Stimulated activated naive B cell treated with anti-CD40 and anti-IgM and Interleukin-4, amounts not matched to agents 10 μg/mL and 1 μg/mL and 100 μg/mL, for 72 hours (primary cell): ENCODE measurements around the gene MOCOS.
A peak's percentile ranks its signal among the peaks of the same experiment; 100 is the strongest.

Experiments
- ATAC-seq, 2 donors: fragments of 150-1000 bp; cut with Tn5 transposase; replicated peaks; 2 replicates each; pipeline ENCODE4 v1.10.0; 2021; ENCODE audit warnings: moderate library complexity in 1 of 2
- DNase-seq: peaks from one replicate; pipeline ENCODE4 v3.0.0; 2021
- H3K27ac Mint-ChIP-seq: one replicate; pipeline ENCODE4 v1.8.0; 2022; ENCODE audit warnings: mild to moderate bottlenecking, mixed read lengths
- H3K27me3 Mint-ChIP-seq, 2 donors: one replicate each; pipeline ENCODE4 v1.8.0; 2022; ENCODE audit warnings: mixed read lengths in 2 of 2
- H3K36me3 Mint-ChIP-seq, 2 donors: one replicate each; pipeline ENCODE4 v1.8.0; 2022; ENCODE audit warnings: mixed read lengths in 2 of 2, mild to moderate bottlenecking in 1 of 2
- H3K4me1 Mint-ChIP-seq, 2 donors: one replicate each; pipeline ENCODE4 v1.8.0; 2022; ENCODE audit warnings: mixed read lengths in 2 of 2, mild to moderate bottlenecking in 1 of 2
- H3K4me3 Mint-ChIP-seq, 2 donors: one replicate each; pipeline ENCODE4 v1.8.0; 2022; ENCODE audit warnings: mild to moderate bottlenecking in 2 of 2, mixed read lengths in 2 of 2, moderate library complexity in 1 of 2
- H3K9me3 Mint-ChIP-seq, 2 donors: one replicate each; pipeline ENCODE4 v1.8.0; 2022; ENCODE audit warnings: mixed read lengths in 2 of 2, mild to moderate bottlenecking in 1 of 2

The MOCOS gene

DNA sequence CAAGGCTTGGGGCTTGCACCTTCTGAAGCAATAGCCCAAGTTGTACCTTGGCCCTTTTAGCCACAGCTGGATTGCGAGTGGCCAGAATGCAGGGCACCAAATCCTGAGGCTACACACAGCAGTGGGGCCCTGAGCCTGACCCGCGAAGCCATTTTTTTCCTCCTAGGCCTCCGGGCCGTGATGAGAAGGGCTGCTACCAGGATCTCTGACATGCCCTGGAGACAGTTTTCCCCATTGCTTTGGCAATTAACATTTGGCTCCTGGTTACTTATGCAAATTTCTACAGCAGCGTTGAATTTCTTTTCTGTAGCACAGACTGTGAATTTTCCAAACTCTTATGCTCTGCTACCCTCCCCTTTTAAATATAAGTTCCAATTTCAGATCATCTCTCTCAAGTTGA is 54.5 kb downstream of the MOCOS start:
- Mint-ChIP-seq H3K36me3 (peaks cover 0 to 7% of the 10 kb centered on the region in 2 donors), H3K27ac (no peak overlapping the region), H3K27me3 (peaks cover 33 to 45% of the 10 kb centered on the region in 2 donors), H3K4me3 (no peak overlapping the region), H3K4me1 (no peaks in the 10 kb centered on the region), H3K9me3 (peaks cover 17 to 19% of the 10 kb centered on the region in 2 donors)
- ATAC-seq (no peak), DNase-seq (no peak)

DNA sequence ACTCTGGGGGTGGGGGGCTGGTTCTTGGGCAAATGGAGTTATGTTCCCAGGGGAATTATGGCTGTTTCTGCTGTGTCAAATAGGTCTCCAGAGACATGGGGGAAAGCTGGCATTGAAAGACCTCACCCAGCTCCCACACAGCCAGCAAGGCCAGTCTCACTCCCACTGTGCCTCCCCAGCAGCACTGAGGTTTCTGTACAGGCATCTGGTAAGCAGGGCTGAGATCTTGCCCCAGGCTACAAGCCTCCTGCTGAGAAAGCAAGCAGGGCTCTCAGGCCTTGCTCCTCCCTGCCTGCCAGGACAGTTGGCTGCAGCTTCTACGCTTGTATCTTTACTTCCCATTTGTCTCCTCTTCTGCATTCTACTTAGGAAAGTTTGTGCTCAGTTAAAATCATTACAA is 59.7 kb downstream of the MOCOS start:
- DNase-seq: no peak

DNA sequence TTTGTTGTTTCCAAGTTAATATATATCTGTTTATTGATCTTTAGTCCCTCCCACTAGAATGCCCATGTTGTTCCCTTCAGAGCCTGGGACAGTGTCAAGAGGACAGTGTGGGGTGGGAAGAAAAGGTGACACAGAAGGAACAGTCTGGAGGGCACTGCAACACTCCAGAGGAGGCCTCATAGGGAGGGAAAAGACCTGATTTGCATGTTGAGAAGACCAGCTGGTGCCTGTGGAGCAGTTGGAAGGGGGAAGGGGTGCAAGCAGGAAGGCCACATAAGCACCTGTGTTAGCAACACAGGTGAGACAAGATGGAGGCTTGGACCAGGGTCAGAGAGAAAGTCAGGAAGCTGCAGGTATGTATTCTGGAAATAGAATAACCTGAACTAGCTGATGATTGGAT is 62.1 kb downstream of the MOCOS start:
- Mint-ChIP-seq H3K27ac (no peak overlapping the region), H3K36me3 (peaks cover 1 to 17% of the 10 kb centered on the region in 2 donors), H3K4me3 (no peak overlapping the region), H3K9me3 (peaks cover 23 to 25% of the 10 kb centered on the region in 2 donors), H3K27me3 (peaks cover 47 to 54% of the 10 kb centered on the region in 2 donors), H3K4me1 (peaks cover 9% of the 10 kb centered on the region in 2 donors)
- DNase-seq (no peak), ATAC-seq (peak; percentile 34 to 60)

More for the DNA sequence above, 59.7 kb downstream of the MOCOS start:
- H3K27ac Mint-ChIP-seq: no peak overlapping the region
- H3K4me1 Mint-ChIP-seq: peaks cover 9% of the 10 kb centered on the region in 2 donors
- H3K9me3 Mint-ChIP-seq: peaks cover 23 to 25% of the 10 kb centered on the region in 2 donors
- H3K27me3 Mint-ChIP-seq: peaks cover 48 to 65% of the 10 kb centered on the region in 2 donors
- ATAC-seq: no peak
- H3K4me3 Mint-ChIP-seq: no peak overlapping the region
- H3K36me3 Mint-ChIP-seq: peaks cover 1 to 17% of the 10 kb centered on the region in 2 donors

- DNase-seq: no peak
- H3K9me3 Mint-ChIP-seq: peaks cover 13 to 16% of the 10 kb centered on the region in 2 donors
- H3K4me1 Mint-ChIP-seq: peaks cover 9% of the 10 kb centered on the region in 2 donors
- H3K4me3 Mint-ChIP-seq: no peak overlapping the region
- H3K27ac Mint-ChIP-seq: no peak overlapping the region
- H3K36me3 Mint-ChIP-seq: peaks cover 1 to 13% of the 10 kb centered on the region in 2 donors
- ATAC-seq: no peak
- peaks cover 37 to 45% of the 10 kb centered on the region in 2 donors for H3K27me3 Mint-ChIP-seq
These were observed 63.5 kb downstream of the MOCOS start for GRCh38 chr18:36250827-36251226.

GRCh38 chr18:36255072-36255698 is 67.9 kb downstream of the MOCOS start:
- H3K36me3 Mint-ChIP-seq: no peaks in the 10 kb centered on the region
- ATAC-seq (no peak), DNase-seq (no peak)
- no peaks in the 10 kb centered on the region for H3K9me3 Mint-ChIP-seq
- no peak overlapping the region for H3K4me3 Mint-ChIP-seq
- no peak overlapping the region for H3K27ac Mint-ChIP-seq
- H3K4me1 Mint-ChIP-seq: no peaks in the 10 kb centered on the region
- H3K27me3 Mint-ChIP-seq: peaks cover 22 to 23% of the 10 kb centered on the region in 2 donors

GRCh38 chr18:36256094-36256493 is 68.8 kb downstream of the MOCOS start:
- peaks cover 28 to 29% of the 10 kb centered on the region in 2 donors for H3K27me3 Mint-ChIP-seq
- no peak overlapping the region for H3K4me3 Mint-ChIP-seq
- H3K9me3 Mint-ChIP-seq: no peaks in the 10 kb centered on the region
- ATAC-seq (no peak), DNase-seq (no peak)
- H3K36me3 Mint-ChIP-seq: no peaks in the 10 kb centered on the region
- H3K4me1 Mint-ChIP-seq: no peaks in the 10 kb centered on the region
- no peak overlapping the region for H3K27ac Mint-ChIP-seq

DNA sequence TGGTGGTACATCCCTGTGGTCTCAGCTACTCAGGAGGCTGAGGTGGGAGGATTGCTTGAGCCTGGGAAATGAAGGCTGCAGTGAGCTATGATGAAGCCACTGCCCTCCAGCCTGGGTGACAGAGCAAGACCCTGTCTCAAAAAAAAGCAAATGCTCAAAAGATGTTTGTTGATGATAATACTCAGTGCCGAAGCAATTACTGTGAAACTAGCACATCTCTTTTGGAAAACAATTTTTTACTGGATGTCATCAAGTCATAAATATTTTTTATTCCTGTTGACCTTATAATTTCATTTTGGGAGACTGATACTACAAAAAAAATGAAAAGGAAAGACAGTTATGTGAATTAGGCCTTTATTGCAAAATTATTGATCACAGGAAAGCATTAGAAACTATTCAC is 75.7 kb downstream of the MOCOS start:
- no peak for ATAC-seq
- Mint-ChIP-seq H3K4me3 (no peak overlapping the region), H3K9me3 (no peaks in the 10 kb centered on the region), H3K36me3 (no peaks in the 10 kb centered on the region), H3K4me1 (peaks cover 0 to 5% of the 10 kb centered on the region in 2 donors), H3K27ac (no peak overlapping the region), H3K27me3 (peaks cover 21 to 26% of the 10 kb centered on the region in 2 donors)
- no peak for DNase-seq

DNA sequence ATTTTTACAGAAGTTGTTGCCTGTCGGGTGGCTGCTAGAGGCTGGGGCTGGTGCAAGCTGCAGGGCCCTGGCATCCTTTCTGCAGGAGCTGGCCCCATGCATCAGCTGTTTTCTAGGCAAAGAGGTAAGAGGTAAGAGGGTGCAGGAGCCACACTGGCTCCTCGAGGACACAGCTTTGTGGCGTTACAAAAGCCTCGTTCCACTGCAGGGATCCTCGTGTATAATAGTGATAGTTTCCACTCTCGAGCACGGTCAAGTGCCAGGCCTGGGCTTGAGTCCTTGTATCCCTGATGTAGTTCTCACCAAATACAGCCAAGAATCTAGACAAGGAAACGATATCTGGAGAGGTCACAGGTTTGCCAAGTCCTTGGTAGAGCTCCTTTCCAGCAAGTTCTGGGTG is 77.0 kb downstream of the MOCOS start:
- H3K27ac Mint-ChIP-seq: no peak overlapping the region
- H3K9me3 Mint-ChIP-seq: no peaks in the 10 kb centered on the region
- H3K4me1 Mint-ChIP-seq: peaks cover 0 to 5% of the 10 kb centered on the region in 2 donors
- no peaks in the 10 kb centered on the region for H3K36me3 Mint-ChIP-seq
- no peak for ATAC-seq
- DNase-seq: no peak
- peaks cover 23 to 26% of the 10 kb centered on the region in 2 donors for H3K27me3 Mint-ChIP-seq
- no peak overlapping the region for H3K4me3 Mint-ChIP-seq

- Mint-ChIP-seq H3K36me3 (no peaks in the 10 kb centered on the region), H3K4me3 (no peak overlapping the region), H3K27ac (no peak overlapping the region), H3K9me3 (no peaks in the 10 kb centered on the region), H3K4me1 (peaks cover 0 to 5% of the 10 kb centered on the region in 2 donors), H3K27me3 (peaks cover 24 to 33% of the 10 kb centered on the region in 2 donors)
- DNase-seq (no peak), ATAC-seq (no peak)
These were observed 77.7 kb downstream of the MOCOS start for GRCh38 chr18:36265015-36265414.

- DNase-seq: no peak
- Mint-ChIP-seq H3K27me3 (peaks cover 27 to 38% of the 10 kb centered on the region in 2 donors), H3K36me3 (no peaks in the 10 kb centered on the region), H3K9me3 (no peaks in the 10 kb centered on the region), H3K27ac (no peak overlapping the region), H3K4me1 (no peaks in the 10 kb centered on the region), H3K4me3 (no peak overlapping the region)
- no peak for ATAC-seq
These were observed 81.9 kb downstream of the MOCOS start for GRCh38 chr18:36269157-36269556.

DNA sequence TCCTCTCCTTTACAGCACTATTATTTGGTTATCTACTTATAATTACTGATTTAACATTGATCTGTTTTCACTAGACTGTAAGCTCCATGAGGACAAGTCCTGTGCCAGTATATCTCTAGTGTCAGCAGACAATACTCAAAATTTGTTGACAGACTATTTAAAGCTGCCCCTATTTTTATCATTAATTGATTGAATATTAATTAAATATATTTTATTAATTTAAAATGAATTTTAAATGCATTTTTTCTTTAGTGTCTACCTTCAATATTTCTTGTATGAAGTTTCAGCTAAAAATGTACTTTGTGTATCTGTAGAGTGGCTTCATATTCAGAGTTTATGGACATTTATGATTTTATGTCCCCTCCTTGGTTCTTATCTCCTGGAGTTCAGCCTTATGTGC is 83.9 kb downstream of the MOCOS start:
- Mint-ChIP-seq H3K9me3 (no peaks in the 10 kb centered on the region), H3K4me1 (no peaks in the 10 kb centered on the region), H3K27me3 (peaks cover 36 to 46% of the 10 kb centered on the region in 2 donors), H3K27ac (no peak overlapping the region), H3K36me3 (no peaks in the 10 kb centered on the region), H3K4me3 (no peak overlapping the region)
- DNase-seq (no peak), ATAC-seq (no peak)

DNA sequence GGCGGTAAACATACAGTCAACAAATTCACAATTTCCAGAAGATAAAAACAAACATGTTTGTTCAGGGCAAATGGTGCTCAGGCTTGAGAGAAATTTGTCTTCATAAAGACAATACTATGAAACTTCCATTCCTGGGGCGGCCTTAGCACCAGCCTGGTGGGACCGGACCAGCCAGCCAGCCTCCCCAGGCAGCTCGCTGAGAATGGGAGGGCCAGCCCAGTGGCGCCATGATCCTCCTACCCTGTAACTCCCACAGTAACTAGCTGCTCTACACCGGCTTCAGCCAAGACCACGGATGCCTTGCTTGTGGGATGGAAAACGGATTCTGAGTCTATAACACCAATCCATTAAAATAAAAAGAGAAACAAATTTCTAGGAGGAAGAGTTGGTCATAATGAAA is 86.0 kb downstream of the MOCOS start:
- no peak for DNase-seq
- Mint-ChIP-seq H3K4me1 (no peaks in the 10 kb centered on the region), H3K27me3 (peaks cover 38 to 41% of the 10 kb centered on the region in 2 donors), H3K9me3 (no peaks in the 10 kb centered on the region), H3K4me3 (no peak overlapping the region), H3K27ac (no peak overlapping the region), H3K36me3 (no peaks in the 10 kb centered on the region)
- ATAC-seq: no peak

DNA sequence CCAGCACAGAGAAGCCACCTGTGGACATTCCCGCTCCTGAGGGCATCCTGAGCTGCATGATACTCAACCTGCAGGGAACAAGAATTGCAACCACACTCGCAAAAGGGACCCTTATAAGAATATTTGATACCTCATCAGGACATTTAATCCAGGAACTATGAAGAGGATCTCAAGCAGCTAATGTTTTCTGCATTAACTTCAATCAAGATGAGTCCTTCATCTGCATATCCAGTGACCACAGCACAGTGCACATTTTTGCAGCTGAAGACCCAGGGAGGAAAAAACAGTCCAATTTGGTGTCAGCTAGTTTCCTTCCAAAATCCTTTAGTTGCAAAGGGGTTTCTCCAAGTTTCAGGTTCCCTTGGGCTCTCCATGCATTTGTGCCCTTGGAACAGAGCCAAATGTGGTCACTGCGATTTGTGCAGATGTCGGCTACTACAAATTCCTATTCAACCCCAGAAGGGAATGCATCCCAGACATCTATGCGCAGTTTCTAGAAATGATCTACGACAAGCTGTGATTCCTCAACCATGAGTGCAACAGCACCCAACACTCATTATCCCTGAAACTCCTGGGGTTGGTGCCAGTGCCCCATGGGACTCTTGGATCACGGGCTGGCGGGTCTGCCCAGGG is 86.9 kb downstream of the MOCOS start:
- no peaks in the 10 kb centered on the region for H3K4me1 Mint-ChIP-seq
- no peaks in the 10 kb centered on the region for H3K9me3 Mint-ChIP-seq
- ATAC-seq (no peak), DNase-seq (no peak)
- H3K27ac Mint-ChIP-seq: no peak overlapping the region
- no peaks in the 10 kb centered on the region for H3K36me3 Mint-ChIP-seq
- peaks cover 37 to 38% of the 10 kb centered on the region in 2 donors for H3K27me3 Mint-ChIP-seq
- no peak overlapping the region for H3K4me3 Mint-ChIP-seq

GRCh38 chr18:36275561-36275960 is 88.3 kb downstream of the MOCOS start:
- Mint-ChIP-seq H3K36me3 (no peaks in the 10 kb centered on the region), H3K27ac (no peak overlapping the region), H3K4me1 (no peaks in the 10 kb centered on the region), H3K27me3 (peaks cover 30 to 37% of the 10 kb centered on the region in 2 donors), H3K4me3 (no peak overlapping the region), H3K9me3 (no peaks in the 10 kb centered on the region)
- DNase-seq (no peak), ATAC-seq (no peak)

GRCh38 chr18:36279001-36279400 is 91.7 kb downstream of the MOCOS start:
- Mint-ChIP-seq H3K27ac (no peak overlapping the region), H3K4me3 (no peak overlapping the region), H3K4me1 (no peaks in the 10 kb centered on the region), H3K9me3 (no peaks in the 10 kb centered on the region), H3K27me3 (peaks cover 22 to 28% of the 10 kb centered on the region in 2 donors), H3K36me3 (no peaks in the 10 kb centered on the region)
- DNase-seq (no peak), ATAC-seq (no peak)
